HG03432 (cell line): ENCODE measurements around the gene ZNF117.
"Not testable (repeated sequence)": the region's sequence is repeated elsewhere in the genome, so short reads cannot be mapped to it uniquely, and the experiment has no call there.

Experiments used
- ATAC-seq: cut with Tn5 transposase; IDR thresholded peaks from one replicate; pipeline ENCODE4 v1.9.1; 2021; ENCODE audit warnings: mild to moderate bottlenecking, moderate library complexity; ENCODE audit not compliant: unreplicated experiment

ZNF117 gene

GRCh38 chr7:64928252-64929187, 62.3 kb downstream of the ZNF117 start:
- not testable (repeated sequence) for ATAC-seq
